GM19193 (cell line): ENCODE results near the gene WBP11.

Experiments
- POLR2A ChIP-seq: IDR thresholded peaks from 4 replicates; pipeline ENCODE4 v1.6.1; 2011; ENCODE audit not compliant: insufficient read depth, insufficient read length; ENCODE audit errors: extremely low read depth

The WBP11 gene

DNA sequence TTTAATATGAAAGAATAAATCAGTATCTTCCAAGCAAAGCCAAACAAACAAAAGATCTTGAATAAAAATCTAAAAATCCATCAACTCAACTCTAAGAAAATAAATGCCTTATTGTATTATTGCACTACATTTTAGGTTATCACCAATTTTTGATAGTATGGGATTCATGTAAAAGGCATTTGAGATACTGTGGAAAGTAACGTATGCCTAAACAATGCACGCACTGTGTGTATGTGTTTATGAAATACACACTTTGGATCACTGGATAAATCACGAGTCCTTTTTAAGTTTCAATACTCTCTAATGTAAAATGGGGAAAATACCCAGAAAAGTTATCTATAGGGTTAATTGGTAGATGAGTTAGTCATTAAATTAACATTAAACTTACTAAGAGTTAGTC lies 17.7 kb downstream of the WBP11 start:
- no peak for TF ChIP-seq POLR2A

DNA sequence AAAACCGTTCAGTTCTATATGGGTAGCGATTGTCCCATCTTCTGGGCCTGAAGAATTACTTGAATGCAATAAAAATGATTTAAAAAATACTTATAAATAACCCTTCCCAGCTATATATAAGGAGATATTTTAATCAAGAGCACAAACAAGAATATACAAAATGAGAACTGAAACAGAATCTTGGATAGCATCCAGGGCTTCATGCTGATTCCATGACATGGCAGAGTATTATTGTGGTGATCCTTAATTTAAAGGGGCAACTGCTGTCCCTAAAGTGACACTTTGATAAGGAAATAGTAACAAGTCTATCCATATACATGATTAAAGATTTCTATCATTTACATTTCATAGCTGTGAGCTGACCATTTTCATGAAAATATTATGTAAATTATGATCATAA lies 18.8 kb downstream of the WBP11 start:
- no peak for TF ChIP-seq POLR2A

DNA sequence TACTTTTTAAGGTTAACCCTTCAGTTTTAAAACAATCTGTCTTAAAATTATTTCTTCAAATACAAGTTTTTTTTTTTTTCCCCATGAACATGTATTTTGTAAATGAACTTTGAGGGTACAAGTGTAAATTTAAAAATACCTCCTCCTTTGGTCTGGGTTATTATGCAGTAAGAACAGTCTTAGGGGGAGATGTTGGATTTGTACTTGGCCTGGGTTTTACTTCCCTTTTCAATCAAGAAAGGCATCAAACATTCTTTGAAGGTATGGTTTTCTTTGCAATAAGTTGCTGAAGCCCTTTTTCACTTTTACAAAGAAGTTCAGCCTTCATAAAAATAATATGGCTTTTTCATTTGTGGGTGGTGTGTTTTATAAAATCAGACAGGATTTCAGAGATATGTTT lies 20.5 kb downstream of the WBP11 start:
- TF ChIP-seq POLR2A, result no peak

DNA sequence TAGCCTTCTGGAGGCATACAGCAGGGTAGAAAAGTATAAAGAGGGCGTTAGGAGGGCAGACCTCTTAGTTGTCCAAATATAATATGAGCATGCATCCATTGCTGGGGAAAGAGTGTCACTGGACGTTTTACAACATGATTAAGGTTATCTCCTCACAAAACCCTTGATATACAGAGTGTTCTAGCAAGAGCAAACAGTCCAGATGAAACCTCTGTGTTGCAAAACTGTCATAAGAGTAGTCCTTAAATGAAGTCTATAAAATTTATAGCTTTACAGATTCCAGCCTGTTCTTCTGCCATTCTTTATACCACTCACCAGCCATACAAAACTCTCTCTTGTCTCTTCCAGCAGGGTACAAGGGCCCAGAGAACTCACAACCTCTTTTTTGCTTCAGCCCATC lies 21.7 kb downstream of the WBP11 start:
- no peak for TF ChIP-seq POLR2A

DNA sequence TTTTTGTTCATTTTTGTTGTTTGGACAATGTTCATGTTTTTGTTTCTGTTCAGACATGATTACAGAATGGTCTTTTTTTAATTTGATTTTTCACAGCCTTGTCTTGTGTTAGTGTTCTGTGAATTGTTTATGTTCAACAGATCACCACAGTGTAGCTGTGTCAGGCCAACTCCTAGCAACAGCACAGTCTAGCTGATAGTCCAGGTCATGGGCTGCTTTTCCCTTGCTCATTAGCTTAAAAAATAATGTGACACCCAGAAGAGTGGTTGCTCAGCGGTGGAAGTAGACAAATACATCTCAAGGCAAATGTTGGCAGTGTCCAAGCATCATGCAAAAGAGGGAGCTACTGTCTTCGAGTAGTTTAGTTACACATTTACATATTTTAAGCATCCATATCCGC lies 22.4 kb downstream of the WBP11 start:
- TF ChIP-seq POLR2A, result no peak

DNA sequence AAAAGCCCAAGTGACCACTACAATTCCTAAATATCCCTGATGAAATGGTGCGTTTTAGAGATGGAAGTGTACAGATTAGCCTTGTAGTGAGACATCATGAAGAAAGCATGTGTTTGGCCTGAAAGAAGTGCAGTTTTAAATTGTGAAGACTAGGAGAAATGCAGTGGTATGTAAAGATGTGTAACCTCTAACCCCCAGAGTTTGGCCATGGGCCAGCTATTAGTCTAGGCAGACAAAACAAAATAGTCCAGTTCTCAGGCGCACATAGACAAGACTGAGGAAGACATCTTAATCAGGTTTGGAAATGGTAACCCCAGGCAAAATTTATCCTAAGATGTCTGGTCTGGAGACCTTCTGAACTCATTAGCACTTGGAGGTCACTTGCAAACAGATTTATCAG lies 23.4 kb downstream of the WBP11 start:
- no peak for TF ChIP-seq POLR2A

DNA sequence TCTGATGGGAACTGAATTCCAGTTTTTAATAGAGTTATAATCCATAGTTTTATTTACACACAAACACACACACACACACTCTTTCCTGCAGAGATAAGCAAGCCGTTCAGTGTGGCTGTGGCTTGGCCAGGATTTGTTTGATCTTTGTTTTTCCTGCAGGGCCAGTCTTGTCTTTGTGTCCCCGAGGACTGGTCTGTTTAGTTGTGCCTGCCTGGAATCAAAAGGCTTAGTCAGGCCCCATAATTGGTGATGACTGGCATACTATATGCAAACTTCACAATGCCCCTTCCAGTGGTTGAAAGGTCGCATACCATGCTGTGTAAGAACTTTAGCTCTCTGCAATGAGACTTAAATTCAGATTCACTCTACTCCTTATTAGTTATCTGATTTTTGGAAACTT lies 26.0 kb downstream of the WBP11 start:
- TF ChIP-seq POLR2A, result no peak

DNA sequence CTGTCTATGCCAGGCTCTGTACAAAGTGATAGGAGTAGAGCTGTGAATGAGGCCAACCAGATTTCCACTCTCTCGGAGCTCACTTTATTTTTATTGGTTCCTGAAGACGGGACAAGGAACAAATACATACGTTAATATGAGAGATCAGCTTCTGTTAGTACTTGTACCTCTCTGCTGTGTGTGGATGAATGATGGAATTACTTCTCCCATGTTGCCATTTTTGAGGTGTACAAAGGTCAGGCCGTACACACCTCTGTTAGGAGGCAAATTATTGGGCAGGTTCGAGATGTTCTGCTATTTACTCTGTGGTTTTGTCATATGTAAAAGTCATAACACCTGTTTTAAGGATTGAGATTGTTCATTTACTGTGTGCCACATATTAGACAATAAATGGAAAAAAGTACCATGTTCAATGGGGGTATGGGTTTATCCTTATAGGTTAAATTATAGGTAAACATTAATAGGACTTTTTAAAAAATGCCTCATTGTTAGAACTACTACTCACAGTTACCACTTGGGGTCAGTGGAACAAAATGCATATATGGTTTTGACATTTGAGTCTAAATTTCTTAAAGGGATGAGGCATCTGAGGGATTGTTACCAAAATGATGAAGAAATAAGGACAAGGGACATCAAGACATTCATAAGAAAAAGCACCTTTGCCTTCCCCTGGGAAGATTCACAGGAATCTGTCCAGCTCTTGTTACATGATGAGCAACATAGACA lies 26.9 kb downstream of the WBP11 start:
- no peak for TF ChIP-seq POLR2A

DNA sequence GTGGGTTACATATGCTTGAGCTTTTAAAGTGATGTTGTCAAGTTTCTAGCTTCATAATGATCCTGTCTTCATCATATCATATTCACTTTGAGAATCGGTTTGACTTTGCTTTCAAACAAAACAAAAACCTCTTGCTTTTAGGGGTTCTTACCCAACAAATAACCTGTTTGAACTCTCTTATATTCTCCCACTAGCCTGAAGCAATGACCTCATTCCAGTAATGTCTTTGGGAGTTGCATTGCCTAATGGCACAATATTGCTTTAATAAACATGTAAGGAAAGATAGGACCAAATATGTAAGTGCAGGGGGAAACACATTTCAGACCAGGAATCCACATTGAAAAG lies 27.7 kb downstream of the WBP11 start:
- TF ChIP-seq POLR2A, result no peak

DNA sequence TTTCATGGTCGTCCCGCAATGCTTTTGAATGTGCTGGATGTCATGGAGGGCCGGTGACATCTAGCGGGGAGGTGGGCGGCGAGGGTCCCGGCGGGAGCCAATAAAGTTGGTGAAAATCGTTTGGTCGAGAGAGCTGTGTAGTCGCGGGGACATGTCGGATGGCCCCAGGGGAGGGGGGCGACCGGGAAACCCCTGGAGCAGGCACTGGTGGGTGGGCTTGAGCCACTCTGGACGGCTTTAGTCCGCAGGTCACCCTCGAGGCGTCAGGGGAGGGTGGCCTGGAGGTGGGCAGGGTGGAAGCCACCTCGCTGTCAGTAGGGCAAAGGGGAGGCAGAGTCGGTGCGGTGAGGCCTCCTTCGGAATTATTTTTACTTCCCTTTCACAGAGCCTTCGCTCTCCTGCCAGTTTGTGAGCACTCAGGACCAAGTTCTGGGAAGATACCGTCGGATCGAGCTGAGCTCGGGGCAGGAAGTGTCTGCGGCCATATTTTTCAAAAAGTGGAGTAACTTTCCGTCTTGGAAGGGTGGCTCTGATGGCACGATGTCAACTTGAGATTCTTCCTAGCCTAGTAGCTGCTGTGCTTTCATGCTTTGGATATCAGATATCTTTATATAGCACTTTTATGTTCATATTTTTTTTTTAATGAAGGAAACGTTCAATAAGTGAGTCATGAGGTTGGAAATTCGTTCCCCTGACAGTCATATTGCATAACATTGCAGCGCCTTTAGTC lies 28.2 kb downstream of the WBP11 start:
- no peak for TF ChIP-seq POLR2A

DNA sequence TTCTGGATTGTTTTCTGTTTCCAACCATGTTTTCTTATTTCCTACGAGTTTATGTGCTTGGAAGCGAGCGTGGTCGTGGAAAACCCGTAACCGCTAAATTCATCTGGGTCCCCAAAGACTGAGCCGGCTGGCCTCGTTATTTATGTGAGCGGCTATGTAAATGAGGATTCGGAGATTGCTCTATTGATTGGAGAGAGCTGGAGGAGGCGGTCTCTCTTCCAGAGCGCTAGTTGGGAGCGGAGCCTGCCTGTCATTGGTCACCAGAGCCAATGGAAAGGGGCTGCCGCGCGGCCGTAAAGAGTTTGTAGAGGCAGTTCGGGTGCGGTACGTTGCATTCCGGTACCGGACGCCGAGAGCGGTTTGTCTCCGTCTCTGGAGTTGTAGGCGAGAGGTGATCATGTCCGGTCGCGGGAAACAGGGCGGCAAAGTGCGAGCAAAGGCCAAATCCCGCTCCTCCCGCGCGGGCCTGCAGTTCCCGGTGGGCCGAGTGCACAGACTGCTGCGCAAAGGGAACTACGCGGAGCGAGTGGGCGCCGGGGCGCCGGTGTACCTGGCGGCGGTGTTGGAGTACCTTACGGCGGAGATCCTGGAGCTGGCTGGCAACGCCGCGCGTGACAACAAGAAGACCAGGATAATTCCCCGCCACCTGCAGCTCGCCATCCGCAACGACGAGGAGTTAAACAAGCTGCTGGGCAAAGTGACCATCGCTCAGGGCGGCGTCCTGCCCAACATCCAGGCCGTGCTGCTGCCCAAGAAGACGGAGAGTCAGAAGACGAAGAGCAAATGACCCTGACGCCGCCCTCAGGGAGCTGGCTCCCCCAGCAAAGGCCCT lies 29.0 kb downstream of the WBP11 start:
- TF ChIP-seq POLR2A, result peak; percentile 88

DNA sequence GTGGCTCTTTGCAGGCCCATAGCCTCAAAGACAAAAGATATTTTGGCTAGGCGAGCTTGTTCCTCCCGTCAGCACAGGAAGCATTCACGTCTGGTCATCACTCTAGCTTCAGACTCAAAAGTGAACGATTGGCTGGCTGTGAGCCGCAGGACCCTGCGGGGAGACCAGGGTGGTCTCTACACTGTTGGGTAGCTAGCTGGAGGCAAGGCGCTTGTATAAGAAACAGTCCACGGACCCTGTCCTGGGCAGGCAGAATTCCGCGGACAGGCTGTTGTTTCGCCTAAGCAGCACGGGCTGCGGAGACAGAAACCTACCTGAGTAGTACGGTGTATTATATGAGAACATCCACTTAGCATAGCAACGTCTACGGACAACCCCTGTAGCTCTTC lies 29.6 kb downstream of the WBP11 start:
- TF ChIP-seq POLR2A, result no peak

DNA sequence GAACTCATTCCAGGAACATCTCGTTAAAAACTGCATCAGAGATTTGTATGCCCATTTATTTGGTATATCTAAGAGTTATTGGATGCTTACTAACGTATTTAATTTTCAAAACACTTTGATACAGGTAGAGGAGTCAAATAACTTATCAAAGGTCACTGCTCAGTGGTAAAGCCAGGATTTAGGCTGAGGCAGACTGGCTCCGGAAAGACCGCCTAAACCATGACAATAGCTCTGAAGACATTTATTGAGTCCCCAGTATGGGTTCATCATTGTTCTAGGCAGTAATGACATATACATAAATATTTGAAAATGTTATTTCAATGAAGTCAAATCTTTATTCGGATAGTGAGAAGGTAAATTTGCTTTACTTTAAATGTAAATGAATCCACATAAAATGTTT lies 30.3 kb downstream of the WBP11 start:
- TF ChIP-seq POLR2A, result no peak

DNA sequence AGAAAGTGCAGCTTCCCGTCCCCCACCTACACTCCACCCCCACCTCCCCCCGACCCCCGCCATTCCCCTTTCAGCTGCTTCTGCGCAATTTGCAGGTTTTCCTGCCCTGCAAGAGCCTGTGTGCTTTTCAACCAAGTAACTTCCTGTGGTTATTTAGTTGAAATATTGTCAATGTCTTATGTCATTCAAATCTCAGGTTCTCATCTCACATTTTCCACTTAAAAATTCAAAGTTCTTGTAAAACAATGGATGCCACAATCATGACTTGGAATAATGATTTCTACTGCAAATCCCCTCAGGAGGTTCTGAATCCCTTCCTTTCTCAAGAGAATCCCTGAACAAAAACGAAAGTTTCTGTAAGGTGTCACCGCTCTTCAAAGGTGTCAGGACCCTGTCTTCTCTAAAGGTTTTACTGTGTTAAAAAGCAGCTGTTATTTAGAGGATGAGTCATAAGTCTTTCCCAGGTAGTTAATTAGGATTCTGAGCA lies 31.6 kb downstream of the WBP11 start:
- no peak for TF ChIP-seq POLR2A

DNA sequence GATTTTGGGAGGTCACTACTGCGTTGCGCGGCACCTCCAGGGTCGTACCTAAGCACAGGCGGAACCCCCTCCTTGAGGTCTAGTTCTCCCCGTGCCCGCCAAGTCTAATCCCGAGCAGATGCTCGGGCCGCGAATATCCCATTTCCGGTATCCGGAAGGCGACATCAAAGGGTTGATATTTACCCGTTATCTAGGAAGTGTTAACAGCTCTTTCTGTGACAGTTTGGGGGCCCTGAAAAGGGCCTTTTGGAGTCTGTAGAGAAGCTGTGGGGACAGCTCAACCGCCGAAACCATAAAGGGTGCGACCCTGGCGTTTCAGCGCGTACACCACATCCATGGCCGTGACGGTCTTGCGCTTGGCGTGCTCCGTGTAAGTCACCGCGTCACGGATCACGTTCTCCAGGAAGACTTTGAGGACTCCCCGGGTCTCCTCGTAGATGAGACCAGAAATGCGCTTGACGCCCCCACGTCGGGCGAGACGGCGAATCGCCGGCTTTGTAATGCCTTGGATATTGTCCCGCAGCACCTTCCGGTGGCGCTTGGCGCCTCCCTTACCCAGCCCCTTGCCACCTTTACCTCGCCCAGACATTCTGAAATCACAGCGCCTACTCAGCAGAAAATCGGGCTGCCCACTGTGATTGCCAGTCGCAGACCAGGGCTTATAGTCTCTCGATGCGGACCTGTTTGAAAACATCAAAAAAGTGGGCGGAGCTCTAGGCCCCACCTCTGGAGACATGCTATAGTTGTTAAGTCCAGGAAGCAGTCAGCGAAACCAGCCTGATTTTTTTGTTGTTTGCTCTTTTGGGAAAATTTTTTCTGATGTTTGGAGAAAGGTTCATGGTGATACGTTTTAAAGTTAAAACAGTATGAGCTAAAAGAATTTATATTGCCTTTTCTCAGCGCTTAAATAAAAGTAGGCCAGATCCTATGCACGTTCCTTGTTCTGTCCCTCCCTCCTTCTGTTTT lies 32.5 kb downstream of the WBP11 start:
- peak; percentile 100 for TF ChIP-seq POLR2A

DNA sequence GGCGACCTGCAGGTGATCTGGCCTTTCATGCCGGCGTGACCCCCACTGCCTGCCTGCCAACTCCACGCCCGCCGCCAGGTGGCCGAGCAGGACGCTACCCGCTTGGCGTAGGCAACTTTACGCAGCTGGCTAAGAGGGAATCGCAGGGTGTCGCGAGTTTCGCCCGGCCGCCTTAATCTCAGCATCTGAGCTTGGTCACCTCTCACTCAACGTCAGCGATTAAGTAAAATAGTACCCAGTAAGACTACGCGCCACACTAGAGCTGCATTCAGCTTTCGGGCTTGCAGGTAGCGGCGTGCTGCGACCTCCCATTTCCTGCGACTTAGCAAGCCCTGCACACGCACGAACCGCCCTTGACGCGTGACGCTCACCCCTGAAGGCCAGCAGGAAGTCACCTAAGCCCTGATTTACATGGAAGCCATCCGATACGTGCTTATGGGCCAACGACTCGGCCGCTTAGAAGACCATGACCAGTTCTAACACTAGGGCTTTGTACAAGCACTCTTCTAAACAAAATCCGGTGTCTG lies 33.2 kb downstream of the WBP11 start:
- peak; percentile 90 for TF ChIP-seq POLR2A
